NCI-H446 treated with DMSO at 0.1 percent for 48 hours (cell line): Measurements from ENCODE around the gene ADGRB3.
"Not testable (repeated sequence)": the region's sequence is repeated elsewhere in the genome, so short reads cannot be mapped to it uniquely, and the experiment has no call there.

Experiments
- DNase-seq: peaks from one replicate; lab custom pipeline; 2025; lab: John Stamatoyannopoulos, UW

The ADGRB3 gene

GRCh38 chr6:68650142-68650541 lies 15.1 kb downstream of the ADGRB3 start:
- no peak for DNase-seq

- DNase-seq: peak; percentile 45
Measured at GRCh38 chr6:68651011-68651985, 16.2 kb downstream of the ADGRB3 start.

GRCh38 chr6:68652117-68652536 lies 17.0 kb downstream of the ADGRB3 start:
- DNase-seq: no peak

DNA sequence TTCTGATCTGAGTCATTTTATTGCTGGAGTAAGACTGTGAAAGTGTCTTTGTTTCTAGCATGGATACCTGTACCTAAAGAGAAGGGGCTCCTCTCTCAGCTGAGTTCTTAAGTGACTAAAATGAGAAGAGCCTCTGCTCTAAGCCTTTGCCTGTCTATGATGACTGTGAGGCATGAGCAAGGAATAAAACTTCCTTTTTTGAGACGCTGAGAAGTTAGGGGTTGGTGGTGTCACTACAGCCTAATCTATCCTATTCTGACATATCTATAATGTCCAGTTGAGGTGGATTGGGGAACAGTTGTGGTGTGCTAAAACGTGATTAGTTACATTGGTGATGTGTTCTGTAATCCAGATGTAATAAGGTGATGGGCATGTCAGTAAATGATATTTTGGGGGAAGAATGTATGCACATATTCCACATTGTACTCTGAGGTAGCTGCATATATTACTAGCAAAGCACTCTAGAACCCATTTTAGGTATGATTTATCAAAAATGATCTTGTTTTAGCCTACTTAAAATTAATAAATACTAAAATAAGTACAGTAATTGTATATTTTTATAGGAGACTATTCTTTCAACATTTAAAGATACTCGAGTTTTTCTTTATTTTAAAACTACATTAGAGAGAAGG lies 18.1 kb downstream of the ADGRB3 start:
- DNase-seq: no peak

GRCh38 chr6:68653706-68654089 lies 18.6 kb downstream of the ADGRB3 start:
- DNase-seq: no peak

GRCh38 chr6:68654134-68654533 lies 19.1 kb downstream of the ADGRB3 start:
- peak; percentile 15 for DNase-seq

DNA sequence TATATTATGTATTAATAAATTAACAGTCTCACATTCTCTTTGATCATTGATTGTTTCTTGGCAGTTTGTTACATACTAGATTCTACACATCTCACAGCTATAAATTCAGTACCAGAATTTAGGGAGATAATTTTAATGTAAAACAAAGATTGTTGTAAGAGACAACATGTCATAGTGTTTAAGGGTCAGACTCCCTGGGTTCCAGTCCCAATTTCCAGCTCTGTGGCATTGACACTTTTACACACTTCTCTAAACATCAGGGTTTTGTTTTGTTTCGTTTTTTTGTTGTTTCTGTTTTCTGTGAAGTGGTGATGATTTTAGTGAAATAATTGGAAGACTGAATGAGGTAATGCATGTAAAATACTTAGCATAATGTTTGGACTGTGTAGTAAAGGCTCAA lies 19.9 kb downstream of the ADGRB3 start:
- no peak for DNase-seq

DNA sequence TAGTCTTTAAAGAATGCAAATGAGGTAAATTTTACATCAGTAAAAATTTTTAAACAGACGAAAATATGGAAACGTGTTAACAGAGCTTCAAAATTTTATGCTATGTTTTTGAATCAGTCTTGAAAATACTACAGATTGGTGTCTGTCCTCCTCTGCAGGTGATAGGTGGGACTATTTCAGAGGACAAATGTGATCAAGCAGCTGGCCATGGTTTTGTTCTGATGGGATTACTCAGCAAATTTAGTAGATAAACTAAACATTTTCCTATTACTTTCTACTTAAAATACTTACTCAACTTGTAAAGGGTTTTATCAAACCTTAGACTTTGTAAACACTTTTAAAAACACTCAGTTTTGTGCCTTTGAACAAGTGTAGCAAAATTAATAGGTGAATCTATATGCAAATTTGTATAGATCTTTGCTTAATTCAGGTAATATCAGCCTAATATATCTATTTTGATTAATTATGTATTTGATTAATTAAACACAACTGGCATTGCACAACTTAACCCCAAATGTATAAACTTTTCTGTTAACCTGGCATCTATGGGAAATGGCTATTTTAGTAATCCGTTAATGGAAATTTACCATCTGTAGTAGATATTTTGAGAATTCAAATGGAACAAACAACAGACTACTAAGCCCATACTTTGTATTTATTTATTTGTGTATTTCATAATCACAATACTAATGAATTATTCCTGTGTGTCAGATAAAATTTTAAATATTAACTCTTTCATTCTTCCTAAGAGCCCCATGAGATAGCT lies 22.5 kb downstream of the ADGRB3 start:
- DNase-seq: no peak

- DNase-seq: no peak
Measured at GRCh38 chr6:68658338-68658737, 23.3 kb downstream of the ADGRB3 start.

DNA sequence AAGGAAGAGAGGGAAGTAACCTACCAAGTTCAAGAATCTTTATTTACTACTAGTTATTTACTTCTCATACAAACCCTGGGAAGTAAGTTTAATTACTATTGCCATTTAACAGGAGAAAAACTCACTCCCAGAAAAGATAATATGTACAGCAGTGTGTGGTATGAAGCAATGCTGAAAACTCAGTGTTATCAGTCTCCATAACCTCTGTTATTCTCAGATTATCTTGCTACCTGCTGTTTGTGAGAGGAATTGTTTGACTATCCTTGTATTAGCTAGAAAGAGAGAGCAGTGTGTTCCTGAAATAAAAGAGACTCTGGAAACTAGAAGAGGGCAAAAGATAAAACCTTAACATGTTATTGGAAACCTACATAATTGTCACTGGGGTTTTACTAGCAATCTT lies 38.2 kb downstream of the ADGRB3 start:
- DNase-seq: no peak

DNA sequence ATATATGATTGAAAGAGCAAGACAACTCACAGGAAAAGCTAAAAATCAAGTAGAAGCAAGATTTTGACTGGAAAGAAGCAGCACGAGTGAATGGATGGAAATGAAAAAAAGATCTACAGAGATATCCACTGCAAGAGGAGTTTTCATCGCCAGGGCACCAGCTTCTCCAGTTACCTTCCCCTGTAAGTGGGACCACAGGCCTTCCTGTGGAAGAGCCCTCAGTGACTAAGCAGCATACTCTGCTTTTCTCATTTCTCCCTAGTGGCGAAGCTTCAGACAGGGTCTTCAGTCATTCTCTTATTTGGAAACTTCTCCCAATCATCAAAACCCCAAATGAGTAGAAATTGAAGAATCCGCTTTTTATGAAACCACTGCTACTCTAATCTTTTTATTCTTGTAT lies 40.5 kb downstream of the ADGRB3 start:
- no peak for DNase-seq

GRCh38 chr6:68676094-68676493 lies 41.0 kb downstream of the ADGRB3 start:
- DNase-seq: not testable (repeated sequence)

DNA sequence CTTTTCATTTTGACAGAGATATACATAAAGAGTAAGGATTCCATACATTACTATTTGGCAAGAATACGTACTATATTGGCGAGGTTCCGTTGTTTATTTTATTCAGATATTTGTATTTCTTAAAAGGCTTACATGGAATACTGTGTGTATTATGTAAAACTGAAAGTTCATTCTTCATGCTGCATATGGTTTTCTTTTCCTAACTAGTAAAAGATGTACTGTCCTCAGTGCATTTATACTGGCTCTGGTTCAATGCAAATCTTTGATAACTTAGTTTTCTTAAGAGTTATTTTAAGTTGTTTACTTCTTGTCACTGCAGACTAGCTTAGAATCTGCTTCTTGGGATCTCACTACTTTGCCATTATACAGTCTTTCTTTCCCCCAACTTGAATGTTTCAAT lies 42.0 kb downstream of the ADGRB3 start:
- DNase-seq: no peak

DNA sequence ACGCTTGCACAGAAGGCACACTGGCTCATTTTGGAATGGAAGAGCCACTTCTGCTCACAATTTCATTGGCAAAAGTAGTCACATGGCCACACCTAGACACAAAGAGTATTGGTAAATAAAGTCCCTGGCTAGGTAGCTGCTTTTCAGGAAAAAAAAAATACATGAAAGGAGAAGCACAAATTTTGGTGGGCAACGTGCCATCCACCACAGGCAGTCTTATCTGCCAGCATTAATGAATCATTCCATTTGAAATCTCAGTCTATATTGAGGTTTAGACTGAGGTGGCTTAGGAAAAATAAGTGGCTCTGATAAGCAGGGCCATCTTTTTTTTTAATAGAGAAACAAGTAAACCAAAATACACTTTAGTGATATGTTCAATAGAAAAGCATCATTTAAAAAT lies 44.3 kb downstream of the ADGRB3 start:
- peak; percentile 51 for DNase-seq

GRCh38 chr6:68680264-68680663 lies 45.2 kb downstream of the ADGRB3 start:
- no peak for DNase-seq

- DNase-seq: no peak
Measured at GRCh38 chr6:68689910-68690309, 54.8 kb downstream of the ADGRB3 start.

DNA sequence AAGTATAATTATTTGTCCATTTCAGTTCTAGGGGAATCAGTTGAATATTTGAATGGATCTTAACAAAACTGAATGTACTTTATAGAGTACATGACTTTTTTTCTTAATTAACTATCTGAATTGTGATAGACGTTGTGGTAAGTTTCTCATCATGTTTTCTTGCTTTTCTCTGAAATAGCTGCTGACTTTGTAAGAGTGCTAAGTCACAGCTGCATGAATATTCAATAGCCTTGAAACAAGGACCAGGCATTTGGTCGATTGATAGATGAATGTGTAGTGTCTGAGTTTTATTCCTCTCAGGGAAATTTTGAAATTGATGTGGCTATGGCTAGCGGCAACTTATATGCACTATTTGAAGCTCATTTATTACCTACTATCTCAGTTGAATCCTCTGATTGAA lies 56.0 kb downstream of the ADGRB3 start:
- DNase-seq: no peak

- DNase-seq: no peak
Measured at GRCh38 chr6:68693271-68693670, 58.2 kb downstream of the ADGRB3 start.

DNA sequence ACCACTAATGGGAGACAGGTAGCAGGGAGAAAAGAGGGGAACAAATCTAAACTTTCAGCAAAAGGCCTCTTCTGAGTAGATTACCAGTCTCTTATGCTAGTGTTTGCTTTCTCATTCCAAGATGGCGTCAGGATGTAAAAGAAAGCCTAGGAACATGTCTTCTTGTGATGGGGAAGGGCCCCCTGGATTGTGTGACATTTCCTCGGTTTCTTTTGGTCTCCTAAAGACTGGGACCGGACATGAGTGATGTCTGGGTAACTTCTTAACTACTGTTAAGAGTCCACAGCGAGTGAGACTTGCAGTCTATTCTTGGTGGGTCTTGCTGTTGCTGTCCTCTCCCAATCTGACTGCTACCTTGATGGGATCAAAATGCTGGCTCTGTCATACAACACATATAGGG lies 60.3 kb downstream of the ADGRB3 start:
- no peak for DNase-seq

GRCh38 chr6:68695838-68696237 lies 60.8 kb downstream of the ADGRB3 start:
- DNase-seq: no peak

GRCh38 chr6:68697394-68697793 lies 62.3 kb downstream of the ADGRB3 start:
- DNase-seq: no peak

GRCh38 chr6:68701159-68701558 lies 66.1 kb downstream of the ADGRB3 start:
- DNase-seq: peak; percentile 55

GRCh38 chr6:68704485-68704884 lies 69.4 kb downstream of the ADGRB3 start:
- DNase-seq: no peak
